Measurements from ENCODE around the gene CDC14A. TPM values are rescaled to one million over a fixed set of nuclear protein-coding genes. Genes with fewer than 3 reads are reported as not detected.

Gene CDC14A
- polyA plus RNA-seq, 1 donor from 2014 or later, result 2.7 TPM

DNA sequence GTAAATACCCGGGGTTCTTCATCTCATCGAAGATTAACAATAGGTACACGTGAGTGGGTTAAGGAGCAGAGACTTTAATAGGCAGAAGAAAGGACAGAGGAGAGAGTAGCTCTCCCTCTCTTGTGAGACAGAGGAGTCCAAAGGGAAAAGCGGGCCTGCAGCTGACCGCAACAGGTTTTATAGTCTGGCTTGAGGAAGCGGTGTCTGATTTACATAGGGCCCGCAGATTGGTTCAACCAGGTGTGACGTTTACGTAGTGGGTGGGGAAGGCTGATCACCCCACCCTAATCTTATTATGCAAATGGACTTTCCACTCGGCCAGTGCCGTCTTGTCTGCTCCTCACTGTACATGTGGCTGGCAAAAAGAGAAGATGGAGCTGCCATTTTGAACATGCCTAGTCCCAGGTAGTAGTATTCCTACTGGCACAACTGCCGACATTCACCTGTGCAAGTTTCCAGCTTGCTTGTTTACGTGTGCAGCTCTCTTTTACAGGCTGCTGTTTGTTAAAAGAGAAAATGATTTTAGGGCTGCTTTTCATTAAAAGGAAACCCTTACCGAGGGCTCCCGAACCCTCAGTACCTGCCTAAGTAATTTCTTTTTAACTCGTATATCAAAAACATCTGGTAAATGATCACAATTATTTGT, 10.6 kb downstream of the CDC14A start:
- H3K4me3 ChIP-seq (ENCODE audit: low read length), result no peak overlapping the region
- no peaks in the 10 kb centered on the region for H3K9me3 ChIP-seq (ENCODE audit: low read length)
- H3K4me2 ChIP-seq (ENCODE audit: low read length), result no peak overlapping the region
- TF ChIP-seq MXI1 (conservative IDR thresholded peaks at IDR 0.05; ENCODE audit: poor library complexity, severe bottlenecking) (no peak), RAD21 (conservative IDR thresholded peaks at IDR 0.05) (no peak), EP300 (conservative IDR thresholded peaks at IDR 0.05; ENCODE audit: poor library complexity, severe bottlenecking) (no peak)
- TF ChIP-seq, protein P1, sequence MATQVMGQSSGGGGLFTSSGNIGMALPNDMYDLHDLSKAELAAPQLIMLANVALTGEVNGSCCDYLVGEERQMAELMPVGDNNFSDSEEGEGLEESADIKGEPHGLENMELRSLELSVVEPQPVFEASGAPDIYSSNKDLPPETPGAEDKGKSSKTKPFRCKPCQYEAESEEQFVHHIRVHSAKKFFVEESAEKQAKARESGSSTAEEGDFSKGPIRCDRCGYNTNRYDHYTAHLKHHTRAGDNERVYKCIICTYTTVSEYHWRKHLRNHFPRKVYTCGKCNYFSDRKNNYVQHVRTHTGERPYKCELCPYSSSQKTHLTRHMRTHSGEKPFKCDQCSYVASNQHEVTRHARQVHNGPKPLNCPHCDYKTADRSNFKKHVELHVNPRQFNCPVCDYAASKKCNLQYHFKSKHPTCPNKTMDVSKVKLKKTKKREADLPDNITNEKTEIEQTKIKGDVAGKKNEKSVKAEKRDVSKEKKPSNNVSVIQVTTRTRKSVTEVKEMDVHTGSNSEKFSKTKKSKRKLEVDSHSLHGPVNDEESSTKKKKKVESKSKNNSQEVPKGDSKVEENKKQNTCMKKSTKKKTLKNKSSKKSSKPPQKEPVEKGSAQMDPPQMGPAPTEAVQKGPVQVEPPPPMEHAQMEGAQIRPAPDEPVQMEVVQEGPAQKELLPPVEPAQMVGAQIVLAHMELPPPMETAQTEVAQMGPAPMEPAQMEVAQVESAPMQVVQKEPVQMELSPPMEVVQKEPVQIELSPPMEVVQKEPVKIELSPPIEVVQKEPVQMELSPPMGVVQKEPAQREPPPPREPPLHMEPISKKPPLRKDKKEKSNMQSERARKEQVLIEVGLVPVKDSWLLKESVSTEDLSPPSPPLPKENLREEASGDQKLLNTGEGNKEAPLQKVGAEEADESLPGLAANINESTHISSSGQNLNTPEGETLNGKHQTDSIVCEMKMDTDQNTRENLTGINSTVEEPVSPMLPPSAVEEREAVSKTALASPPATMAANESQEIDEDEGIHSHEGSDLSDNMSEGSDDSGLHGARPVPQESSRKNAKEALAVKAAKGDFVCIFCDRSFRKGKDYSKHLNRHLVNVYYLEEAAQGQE (IDR thresholded peaks at IDR 0.05; ENCODE audit: borderline replicate concordance), result no peak
- H4K20me1 ChIP-seq (ENCODE audit: insufficient read depth), result no peaks in the 10 kb centered on the region
- no peaks in the 10 kb centered on the region for H3K9me2 ChIP-seq (ENCODE audit: insufficient read depth, low read length)
- H3K79me2 ChIP-seq (replicated peaks; ENCODE audit: insufficient read depth, low read length), result peaks cover 14% of the 10 kb centered on the region
- no peak overlapping the region for H3K27ac ChIP-seq (ENCODE audit: low read length)
- no peaks in the 10 kb centered on the region for H3K36me3 ChIP-seq (ENCODE audit: insufficient read depth, low read length)
- H3K27me3 ChIP-seq (ENCODE audit: insufficient read depth, low read depth, low read length), result no peaks in the 10 kb centered on the region
- H3F3A ChIP-seq (ENCODE audit: insufficient read depth, low read length, poor library complexity, severe bottlenecking), result no peaks in the 10 kb centered on the region
- no peak overlapping the region for H3K9ac ChIP-seq (ENCODE audit: low read length)
- H2AFZ ChIP-seq (ENCODE audit: low read depth, low read length), result no peak overlapping the region

DNA sequence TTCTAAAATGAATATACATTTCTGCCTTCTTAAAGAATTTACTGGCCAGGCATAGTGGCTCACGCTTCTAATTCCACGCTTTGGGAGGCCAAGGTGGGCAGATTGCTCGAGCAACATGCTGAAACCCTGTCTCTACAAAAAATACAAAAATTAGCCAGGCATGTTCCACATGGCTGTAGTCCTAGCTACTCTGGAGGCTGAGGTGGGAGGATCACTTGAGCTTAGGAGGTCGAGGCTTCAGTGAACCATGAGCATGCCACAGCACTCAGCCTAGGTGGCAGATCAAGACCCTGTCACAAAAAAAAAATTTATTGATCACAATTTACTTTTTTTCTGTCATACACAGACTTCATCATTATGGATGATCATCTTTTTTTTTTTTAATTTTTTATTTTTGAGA, 11.5 kb downstream of the CDC14A start:
- H2AFZ ChIP-seq (ENCODE audit: low read depth, low read length), result no peak overlapping the region
- H3F3A ChIP-seq (ENCODE audit: insufficient read depth, low read length, poor library complexity, severe bottlenecking), result no peaks in the 10 kb centered on the region
- H3K4me3 ChIP-seq (ENCODE audit: low read length), result no peak overlapping the region
- H3K9me2 ChIP-seq (ENCODE audit: insufficient read depth, low read length), result no peaks in the 10 kb centered on the region
- no peaks in the 10 kb centered on the region for H4K20me1 ChIP-seq (ENCODE audit: insufficient read depth)
- TF ChIP-seq RAD21 (conservative IDR thresholded peaks at IDR 0.05), result no peak
- TF ChIP-seq, protein P1 (IDR thresholded peaks at IDR 0.05; ENCODE audit: borderline replicate concordance), result no peak
- TF ChIP-seq POLR2AphosphoS5 (IDR thresholded peaks at IDR 0.05), result no peak
- TF ChIP-seq EZH2 (IDR thresholded peaks at IDR 0.05; ENCODE audit: borderline replicate concordance, insufficient read depth, low read length, poor library complexity, severe bottlenecking), result no peak
- TF ChIP-seq TAF1 (IDR thresholded peaks at IDR 0.05; ENCODE audit: low read depth), result no peak
- TF ChIP-seq, protein P2, sequence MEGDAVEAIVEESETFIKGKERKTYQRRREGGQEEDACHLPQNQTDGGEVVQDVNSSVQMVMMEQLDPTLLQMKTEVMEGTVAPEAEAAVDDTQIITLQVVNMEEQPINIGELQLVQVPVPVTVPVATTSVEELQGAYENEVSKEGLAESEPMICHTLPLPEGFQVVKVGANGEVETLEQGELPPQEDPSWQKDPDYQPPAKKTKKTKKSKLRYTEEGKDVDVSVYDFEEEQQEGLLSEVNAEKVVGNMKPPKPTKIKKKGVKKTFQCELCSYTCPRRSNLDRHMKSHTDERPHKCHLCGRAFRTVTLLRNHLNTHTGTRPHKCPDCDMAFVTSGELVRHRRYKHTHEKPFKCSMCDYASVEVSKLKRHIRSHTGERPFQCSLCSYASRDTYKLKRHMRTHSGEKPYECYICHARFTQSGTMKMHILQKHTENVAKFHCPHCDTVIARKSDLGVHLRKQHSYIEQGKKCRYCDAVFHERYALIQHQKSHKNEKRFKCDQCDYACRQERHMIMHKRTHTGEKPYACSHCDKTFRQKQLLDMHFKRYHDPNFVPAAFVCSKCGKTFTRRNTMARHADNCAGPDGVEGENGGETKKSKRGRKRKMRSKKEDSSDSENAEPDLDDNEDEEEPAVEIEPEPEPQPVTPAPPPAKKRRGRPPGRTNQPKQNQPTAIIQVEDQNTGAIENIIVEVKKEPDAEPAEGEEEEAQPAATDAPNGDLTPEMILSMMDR (IDR thresholded peaks at IDR 0.05; ENCODE audit: poor library complexity, severe bottlenecking), result no peak
- no peak for TF ChIP-seq EP300 (conservative IDR thresholded peaks at IDR 0.05; ENCODE audit: poor library complexity, severe bottlenecking)
- no peak for TF ChIP-seq MXI1 (conservative IDR thresholded peaks at IDR 0.05; ENCODE audit: poor library complexity, severe bottlenecking)
- no peak for TF ChIP-seq SMC3 (conservative IDR thresholded peaks at IDR 0.05; ENCODE audit: poor library complexity)
- H3K36me3 ChIP-seq (ENCODE audit: insufficient read depth, low read length), result no peaks in the 10 kb centered on the region
- H3K79me2 ChIP-seq (replicated peaks; ENCODE audit: insufficient read depth, low read length), result peaks cover 12% of the 10 kb centered on the region
- H3K4me2 ChIP-seq (ENCODE audit: low read length), result no peak overlapping the region
- H3K27me3 ChIP-seq (ENCODE audit: insufficient read depth, low read depth, low read length), result no peaks in the 10 kb centered on the region
- no peak overlapping the region for H3K9ac ChIP-seq (ENCODE audit: low read length)
- H3K27ac ChIP-seq (ENCODE audit: low read length), result no peak overlapping the region
- no peaks in the 10 kb centered on the region for H3K9me3 ChIP-seq (ENCODE audit: low read length)
